GM23338 (cell line): Measurements from ENCODE around the gene IMPG2.

Source experiments
- CREB1 ChIP-seq: fragments of 250-450 bp; sonication (Bioruptor Pico); IDR thresholded peaks from 2 replicates; pipeline ENCODE4 v1.5.0; 2020; ENCODE audit warnings: low read depth, mild to moderate bottlenecking, moderate library complexity
- CTCF ChIP-seq, 2 experiments: fragments of 200-600 bp in 1 of 2; sonication (generic) in 1 of 2; conservative IDR thresholded peaks; 2 replicates each; pipeline versions ENCODE4 v1.5.1 to v1.6.1; 2016 to 2017; ENCODE audit warnings: antibody characterized with exemption in 2 of 2, low read depth in 2 of 2, mild to moderate bottlenecking in 2 of 2, moderate library complexity in 1 of 2
- ETS1 ChIP-seq: IDR thresholded peaks from 2 replicates; pipeline ENCODE4 v1.6.1; 2016; ENCODE audit warnings: antibody characterized with exemption
- EZH2 ChIP-seq: fragments of 200-600 bp; sonication (generic); IDR thresholded peaks from one replicate; pipeline ENCODE4 v1.8.0; 2017; ENCODE audit warnings: antibody characterized with exemption, mild to moderate bottlenecking, low read depth; ENCODE audit not compliant: unreplicated experiment
- EZH2phosphoT487 ChIP-seq: fragments of 200-600 bp; sonication (generic); IDR thresholded peaks from one replicate; pipeline ENCODE4 v1.8.1; 2018; ENCODE audit warnings: antibody characterized with exemption; ENCODE audit not compliant: unreplicated experiment
- JUNB ChIP-seq: IDR thresholded peaks from one replicate; pipeline ENCODE4 v1.6.1; 2016; ENCODE audit warnings: antibody characterized with exemption; ENCODE audit not compliant: unreplicated experiment
- NANOG ChIP-seq: IDR thresholded peaks from 2 replicates; pipeline ENCODE4 v1.6.1; 2016; ENCODE audit warnings: antibody characterized with exemption, borderline replicate concordance
- POLR2AphosphoS5 ChIP-seq: IDR thresholded peaks from 2 replicates; pipeline ENCODE4 v1.6.1; 2016; ENCODE audit warnings: antibody characterized with exemption, low read depth
- REST ChIP-seq: IDR thresholded peaks from one replicate; pipeline ENCODE4 v1.6.1; 2018; ENCODE audit warnings: antibody characterized with exemption; ENCODE audit not compliant: unreplicated experiment
- STAT1 ChIP-seq: IDR thresholded peaks from one replicate; pipeline ENCODE4 v1.6.1; 2016; ENCODE audit warnings: antibody characterized with exemption; ENCODE audit not compliant: unreplicated experiment
- ZNF114 ChIP-seq: fragments of 250-450 bp; sonication (Bioruptor Pico); IDR thresholded peaks from 2 replicates; pipeline ENCODE4 v1.5.0; 2020; ENCODE audit warnings: mild to moderate bottlenecking, moderate library complexity
- ZNF331 ChIP-seq: fragments of 250-450 bp; sonication (Bioruptor Pico); IDR thresholded peaks from 2 replicates; pipeline ENCODE4 v1.5.0; 2020; ENCODE audit warnings: low read depth, mild to moderate bottlenecking, moderate library complexity

- TF ChIP-seq CTCF (conservative IDR thresholded peaks at IDR 0.05; ENCODE audit: low read depth in 2 of 2) (no peak), REST (no peak), EZH2 (no peak), POLR2AphosphoS5 (no peak), ZNF114 (no peak), STAT1 (no peak), EZH2phosphoT487 (no peak), JUNB (no peak), ZNF331 (CRISPR knock-in tag) (no peak), ETS1 (no peak), CREB1 (CRISPR knock-in tag) (no peak), NANOG (no peak)
Observed at GRCh38 chr3:101243285-101244211, 76.8 kb downstream of the IMPG2 start.
